ENCODE data around the gene ABCB6.
"Not testable (repeated sequence)": the region's sequence is repeated elsewhere in the genome, so short reads cannot be mapped to it uniquely, and the experiment has no call there.

Gene ABCB6

DNA sequence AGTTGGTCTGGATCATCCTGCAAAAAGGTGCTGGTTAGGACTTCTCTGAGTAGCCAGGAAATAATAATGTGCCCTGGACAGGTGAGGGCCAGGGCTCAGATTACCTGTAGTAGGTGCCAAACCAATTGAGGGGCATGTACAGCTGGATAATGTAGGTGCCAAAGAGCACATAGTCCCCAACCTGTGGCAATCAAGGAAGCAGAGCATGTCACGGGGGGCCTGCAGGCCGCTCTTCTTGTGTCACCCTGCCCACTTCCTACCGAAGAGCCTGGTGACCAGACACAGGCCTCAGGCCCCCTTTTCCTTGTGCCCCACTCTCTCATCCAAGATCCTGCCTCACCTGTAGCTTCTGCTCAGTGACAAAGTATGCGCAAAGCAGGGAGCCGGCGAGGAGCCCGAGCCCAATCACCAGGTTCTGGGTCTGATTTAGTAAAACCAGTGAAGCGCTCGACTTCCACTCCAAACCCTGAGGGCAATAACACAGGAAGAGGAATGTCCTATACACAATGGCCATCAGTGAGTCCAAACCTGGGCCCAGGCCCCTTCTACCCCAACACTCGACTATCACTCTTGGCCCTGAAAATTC is 5.2 kb downstream of the ABCB6 start:
- DNase-seq (ENCODE audit: low spot score): no peak

DNA sequence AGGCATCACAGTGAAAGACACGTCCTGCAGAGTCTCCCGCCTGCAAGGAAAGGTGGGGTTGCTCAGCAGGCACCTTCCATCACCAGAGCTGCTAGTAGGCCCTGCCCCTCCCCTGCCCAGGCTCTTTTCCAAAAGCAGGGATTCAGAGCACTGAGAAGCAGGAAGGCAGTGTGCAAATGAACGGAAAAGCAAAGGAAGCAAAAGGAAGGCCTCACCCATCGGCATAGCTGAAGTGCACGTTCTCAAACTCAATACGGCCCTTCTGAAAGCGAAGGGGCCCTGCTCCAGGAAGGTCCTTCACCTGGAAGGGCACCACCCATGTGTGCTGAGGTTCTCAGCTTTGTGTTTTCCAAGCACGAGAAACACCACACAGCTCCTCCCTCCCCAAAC is 5.7 kb downstream of the ABCB6 start:
- no peak for DNase-seq (ENCODE audit: low spot score)

DNA sequence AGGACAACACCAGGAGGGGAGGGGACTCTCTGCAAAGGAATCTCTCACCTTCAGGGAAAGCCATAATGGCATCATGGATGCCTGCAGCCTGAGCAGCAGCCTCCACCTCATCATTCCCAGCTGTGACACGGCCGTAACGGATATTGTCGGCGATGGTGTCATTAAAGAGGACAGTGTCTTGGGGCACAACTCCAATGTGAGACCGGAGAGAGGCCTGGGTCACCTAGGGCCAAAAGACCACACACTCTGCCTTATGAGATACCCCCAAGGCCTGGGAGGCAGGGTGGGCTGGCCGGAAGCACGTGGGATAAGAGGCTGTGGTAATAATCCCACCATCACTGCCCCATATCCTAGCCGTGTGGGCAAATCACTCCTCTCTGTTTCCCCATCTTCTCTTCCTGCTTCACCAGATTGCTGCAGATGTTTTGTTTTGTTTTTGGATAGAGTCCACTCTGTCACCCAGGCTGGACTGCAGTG is 7.8 kb downstream of the ABCB6 start:
- DNase-seq (ENCODE audit: low spot score): no peak

DNA sequence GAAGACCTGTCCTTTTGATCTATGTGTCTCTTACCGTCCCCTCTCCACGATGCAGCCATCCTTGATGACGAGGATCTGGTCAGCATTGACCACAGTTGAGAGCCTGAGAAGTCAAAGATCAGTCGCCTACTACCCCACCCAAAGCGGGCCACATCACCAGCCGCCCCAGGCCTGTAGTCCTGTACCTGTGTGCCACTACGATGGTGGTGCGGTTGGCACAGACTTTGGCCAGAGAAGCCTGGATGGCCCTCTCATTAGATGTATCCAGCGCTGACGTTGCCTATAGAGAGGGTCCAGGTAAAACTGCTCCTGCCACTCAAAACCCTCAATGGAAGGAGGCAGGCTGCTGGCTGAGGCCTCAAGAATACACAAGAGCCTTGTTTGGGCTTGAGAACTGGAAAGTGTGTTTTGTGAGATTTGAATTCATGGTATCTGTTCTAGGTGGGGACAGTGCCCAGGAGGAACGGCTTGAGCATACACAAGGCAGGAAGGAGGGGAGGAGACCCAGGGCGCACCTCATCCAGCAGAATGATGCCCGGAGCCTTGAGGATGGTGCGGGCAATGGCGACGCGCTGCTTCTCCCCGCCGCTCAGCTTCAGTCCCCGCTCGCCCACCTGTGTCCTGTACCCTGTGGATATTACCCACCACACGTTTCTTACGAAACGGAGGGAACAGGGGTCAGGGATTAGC is 8.4 kb downstream of the ABCB6 start:
- DNase-seq (ENCODE audit: low spot score): no peak

DNA sequence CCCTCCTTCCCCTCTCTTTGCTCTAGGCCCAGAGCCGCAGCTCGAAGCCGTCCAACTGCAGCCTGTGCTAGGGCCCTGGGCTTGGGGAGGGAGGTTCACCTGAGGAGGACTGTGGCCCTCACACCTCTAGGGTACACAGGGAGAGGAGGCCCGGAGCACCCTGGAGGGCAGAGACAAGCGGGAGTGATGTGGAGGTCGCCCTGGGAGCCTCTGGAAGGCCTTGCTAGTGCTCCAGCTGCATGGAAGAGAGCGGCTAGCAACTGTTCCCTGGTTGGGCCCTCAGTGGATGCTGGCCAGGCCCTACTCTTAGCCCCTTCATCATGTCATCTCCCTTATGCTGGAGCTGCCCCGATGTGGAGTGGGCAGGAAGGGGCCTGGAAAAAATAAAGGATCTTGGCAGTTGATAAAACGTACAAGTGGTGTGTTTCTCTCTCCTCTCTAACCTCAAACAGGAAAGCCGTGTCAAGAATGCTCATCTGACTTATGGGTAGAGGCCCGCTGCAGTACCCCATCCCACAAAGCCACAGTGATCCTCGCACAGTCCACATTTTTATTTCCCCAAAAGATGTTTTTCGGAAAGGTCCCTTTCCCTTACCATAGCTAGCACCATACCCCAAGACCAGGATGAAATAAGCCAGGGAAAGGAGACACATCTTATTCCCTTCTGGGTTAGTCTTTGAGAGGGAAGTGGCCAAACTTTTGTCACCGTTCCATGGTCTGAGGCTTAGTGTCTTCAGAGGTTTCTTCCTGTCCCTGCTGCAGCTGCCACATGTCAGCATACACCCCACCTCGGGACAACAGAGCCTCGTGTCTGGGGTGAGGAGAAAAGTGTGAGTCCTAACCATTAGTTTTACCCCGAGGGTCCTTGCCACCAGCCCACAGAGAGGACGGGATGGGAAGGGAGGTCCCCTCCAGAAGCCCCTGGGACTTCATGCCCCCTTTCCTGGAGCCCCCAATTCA is 9.2 kb downstream of the ABCB6 start:
- no peak for DNase-seq (ENCODE audit: low spot score)

DNA sequence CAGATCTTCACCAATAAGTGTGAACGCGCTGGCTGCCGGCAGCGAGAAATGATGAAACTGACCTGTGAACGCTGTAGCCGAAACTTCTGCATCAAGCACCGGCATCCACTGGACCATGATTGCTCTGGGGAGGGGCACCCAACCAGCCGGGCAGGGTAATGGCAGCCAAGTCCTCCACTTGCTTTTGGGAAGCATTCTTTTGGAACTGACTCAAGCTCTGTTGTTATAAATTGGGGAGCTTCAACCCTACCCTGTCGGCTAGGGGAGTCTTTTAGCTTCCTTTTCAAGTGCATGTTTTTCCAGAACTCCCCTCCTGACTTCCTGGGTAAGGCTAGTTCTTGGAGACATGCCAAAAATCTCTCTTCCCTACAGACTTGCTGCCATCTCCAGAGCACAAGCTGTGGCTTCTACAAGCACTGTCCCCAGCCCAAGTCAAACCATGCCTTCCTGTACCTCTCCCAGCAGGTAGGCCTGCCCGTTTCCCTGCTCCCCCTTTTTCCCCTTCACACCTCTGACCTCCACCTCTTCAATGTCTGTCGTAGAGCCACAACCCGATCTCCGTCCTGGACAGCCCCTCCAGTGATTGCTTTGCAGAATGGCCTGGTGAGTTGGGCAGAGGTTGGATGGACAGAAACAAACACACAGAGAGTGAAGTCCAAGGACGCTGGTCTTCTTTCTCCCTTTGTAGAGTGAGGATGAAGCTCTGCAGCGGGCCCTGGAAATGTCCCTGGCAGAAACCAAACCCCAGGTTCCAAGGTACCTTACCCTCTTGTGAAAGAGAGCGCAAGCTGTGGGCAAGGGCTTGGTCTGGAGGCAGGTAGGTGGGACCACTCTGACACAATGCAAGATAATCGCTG is 10.6 kb downstream of the ABCB6 start:
- DNase-seq (ENCODE audit: low spot score): peak; percentile 27

DNA sequence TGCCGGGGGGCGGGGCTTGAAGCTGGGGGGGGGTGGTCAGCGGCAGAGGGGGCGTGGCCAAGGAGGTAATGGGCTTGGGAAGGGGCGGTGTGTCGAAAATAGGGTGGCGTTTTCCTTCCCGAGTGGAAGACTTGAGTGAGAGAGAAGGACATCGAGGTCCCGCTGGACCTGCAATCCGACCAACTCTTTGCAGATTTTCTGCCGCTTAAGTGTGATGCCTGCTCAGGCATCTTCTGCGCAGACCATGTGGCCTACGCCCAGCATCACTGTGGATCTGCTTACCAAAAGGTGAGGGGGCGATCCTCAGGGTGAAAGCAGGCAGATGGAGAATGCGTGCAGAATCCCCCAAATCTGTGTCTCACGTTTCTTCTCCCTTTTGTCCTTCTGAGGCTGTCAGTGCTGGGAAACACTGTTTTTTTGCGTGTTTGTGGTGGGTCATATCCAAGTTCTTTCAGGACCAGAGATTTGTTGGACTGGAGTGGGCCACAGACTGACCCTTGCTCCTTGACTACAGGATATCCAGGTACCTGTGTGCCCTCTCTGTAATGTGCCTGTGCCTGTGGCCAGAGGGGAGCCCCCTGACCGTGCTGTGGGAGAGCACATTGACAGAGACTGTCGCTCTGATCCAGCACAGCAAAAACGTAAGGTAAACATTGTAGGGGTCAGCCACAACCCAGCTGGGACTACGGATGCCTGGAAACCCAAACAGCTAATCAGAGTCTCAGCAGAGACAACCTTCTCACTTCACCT is 11.4 kb downstream of the ABCB6 start:
- no peak for DNase-seq (ENCODE audit: low spot score)

DNA sequence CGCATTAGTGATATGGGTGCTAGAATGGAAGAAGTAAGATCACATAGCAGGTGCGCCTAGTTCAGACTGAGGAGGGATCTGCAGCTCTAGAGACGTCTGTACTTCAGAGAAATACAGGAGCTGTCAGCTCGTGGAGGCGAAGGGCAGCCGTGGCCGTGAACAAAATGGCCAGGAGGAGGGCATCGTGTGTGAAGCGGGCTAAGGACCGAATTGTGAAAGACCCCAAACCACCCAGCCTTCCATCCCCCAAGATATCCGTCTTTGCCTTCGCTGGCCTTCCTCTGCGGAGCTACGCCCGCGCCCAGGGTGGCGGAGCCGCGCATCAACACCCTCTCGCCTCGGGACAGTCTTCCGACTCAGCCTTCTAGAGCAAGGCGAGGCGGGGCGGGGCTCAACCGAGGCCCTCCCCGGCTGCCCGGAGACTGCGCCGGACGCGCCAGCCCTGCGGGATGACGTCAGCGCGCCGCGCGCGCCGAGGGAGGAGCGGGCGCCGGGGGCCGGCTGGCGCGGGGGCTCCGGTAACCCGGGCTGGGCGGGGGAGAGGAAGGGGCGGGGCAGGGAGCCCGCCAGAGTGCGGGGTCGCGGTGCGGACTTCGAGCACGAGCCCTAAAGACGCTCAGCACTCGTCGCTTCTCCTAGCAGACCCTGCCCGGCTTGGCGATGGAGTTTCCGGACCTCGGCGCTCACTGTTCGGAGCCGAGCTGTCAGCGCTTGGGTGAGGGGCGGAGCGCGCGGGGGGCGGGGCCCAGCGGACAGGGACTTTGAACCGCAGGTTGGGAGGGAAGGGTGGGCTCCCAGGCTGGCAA is 12.2 kb downstream of the ABCB6 start, which contains the start of gene ZFAND2B:
Gene ZFAND2B (plus strand): TSS at position 455 of the 806 bp plus-strand sequence. CDS start 206 bp downstream, at position 661.
- peak; percentile 99 for DNase-seq (ENCODE audit: low spot score)

DNA sequence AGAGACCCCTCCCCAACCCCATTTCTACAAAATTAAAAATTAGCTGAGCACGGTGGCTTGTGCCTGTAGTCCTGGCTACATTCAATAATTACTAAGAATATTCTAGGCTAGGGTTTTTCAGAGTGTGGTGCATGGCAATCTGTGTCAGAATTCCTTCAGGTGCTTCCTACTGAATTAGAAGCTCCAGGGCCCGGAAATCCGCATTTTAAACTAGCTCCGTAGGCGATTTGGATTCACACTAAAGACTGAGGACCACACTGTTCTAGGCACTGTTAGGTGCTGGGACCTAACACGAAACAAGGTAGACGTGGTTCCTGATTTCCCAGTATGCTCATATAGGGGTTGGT is 12.8 kb downstream of the ABCB6 start:
- DNase-seq (ENCODE audit: low spot score): no peak

DNA sequence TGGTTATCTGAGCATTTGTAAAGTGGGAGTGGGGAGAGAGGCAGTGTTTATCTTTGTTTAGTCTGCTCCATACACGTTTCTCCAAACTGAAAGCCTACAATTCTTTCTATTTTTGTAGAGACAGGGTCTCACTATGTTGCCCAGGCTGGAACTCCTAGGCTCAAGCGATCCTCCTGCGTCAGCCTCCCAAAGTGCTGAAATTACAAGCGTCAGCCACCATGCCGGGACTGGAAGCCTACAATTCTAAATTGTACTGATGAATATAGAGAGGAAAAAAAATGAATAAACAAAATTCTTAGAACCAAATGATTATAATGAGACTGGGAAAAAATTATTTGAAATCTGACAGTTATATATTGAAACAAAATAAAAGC is 13.6 kb downstream of the ABCB6 start:
- DNase-seq (ENCODE audit: low spot score): no peak

DNA sequence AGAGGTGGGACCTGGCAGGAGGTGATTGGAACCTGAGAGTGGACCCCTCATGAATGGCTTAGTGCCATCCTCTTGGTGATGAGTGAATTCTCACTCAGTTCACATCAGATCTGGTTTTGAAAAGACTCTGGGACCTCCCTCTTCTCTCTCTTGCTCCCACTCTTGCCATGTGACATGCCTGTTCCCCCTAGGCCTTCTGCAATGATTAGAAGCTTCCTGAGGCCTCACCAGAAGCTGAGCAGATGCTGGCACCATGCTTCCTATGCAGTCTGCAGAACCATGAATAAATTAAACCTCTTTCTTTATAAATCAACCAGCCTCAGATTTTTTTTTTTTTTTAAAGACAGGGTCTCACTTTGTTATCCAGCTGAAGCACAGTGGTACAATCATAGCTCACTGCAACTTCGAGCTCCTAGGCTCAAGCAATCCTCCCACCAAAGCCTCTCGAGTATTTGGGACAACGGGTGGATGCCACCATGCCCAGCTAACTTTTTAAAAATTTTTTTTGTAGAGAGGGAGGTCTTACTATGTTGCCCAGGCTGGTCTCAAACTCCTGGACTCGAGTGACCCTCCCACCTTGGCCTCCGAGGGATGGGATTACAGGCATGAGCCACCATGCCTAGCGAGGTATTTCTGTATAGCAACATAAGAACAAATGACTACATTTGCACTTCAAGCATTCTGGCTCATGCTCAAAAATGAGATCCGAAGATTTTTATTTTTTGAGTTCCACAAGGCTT is 14.2 kb downstream of the ABCB6 start:
- no peak for DNase-seq (ENCODE audit: low spot score)

DNA sequence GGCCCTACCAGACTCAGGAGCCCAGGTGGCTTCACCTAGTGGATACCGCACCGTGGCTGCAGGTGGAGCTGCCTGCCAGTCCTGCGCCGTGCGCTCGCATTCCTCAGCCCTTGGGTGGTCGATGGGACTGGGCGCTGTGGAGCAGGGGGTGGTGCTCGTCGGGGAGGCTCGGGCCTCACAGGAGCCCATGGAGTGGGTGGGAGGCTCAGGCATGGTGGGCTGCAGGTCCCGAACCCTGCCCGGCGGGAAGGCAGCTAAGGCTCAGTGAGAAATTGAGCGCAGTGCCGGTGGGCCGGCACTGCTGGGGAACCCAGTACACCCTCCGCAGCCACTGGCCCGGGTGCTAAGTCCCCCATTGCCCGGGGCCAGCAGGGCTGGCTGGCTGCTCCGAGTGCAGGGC is 17.4 kb downstream of the ABCB6 start:
- DNase-seq (ENCODE audit: low spot score): not testable (repeated sequence)

DNA sequence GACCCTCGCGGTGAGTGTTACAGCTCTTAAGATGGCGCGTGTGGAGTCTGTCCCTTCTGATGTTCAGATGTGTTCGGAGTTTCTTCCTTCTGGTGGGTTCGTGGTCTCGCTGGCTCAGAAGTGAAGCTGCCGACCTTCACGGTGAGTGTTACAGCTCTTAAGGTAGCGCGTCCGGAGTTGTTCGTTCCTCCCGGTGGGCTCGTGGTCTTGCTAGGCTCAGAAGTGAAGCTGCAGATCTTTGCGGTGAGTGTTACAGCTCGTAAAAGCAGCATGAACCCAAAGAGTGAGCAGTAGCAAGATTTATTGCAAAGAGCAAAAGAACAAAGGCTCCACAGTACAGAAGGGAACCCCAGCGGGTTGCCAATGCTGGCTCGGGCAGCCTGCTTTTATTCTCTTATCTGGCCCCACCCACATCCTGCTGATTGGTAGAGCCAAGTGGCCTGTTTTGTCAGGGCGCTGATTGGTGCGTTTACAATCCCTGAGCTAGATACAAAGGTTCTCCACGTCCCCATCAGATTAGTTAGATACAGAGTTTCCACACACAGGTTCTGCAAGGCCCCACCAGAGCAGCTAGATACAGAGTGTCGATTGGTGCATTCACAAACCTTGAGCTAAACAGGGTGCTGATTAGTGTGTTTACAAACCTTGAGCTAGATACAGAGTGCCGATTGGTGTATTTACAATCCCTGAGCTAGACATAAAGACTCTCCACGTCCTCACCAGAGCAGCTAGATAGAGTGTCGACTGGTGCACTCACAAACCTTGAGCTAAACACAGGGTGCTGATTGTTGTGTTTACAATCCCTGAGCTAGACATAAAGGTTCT is 18.0 kb downstream of the ABCB6 start:
- DNase-seq (ENCODE audit: low spot score): not testable (repeated sequence)

DNA sequence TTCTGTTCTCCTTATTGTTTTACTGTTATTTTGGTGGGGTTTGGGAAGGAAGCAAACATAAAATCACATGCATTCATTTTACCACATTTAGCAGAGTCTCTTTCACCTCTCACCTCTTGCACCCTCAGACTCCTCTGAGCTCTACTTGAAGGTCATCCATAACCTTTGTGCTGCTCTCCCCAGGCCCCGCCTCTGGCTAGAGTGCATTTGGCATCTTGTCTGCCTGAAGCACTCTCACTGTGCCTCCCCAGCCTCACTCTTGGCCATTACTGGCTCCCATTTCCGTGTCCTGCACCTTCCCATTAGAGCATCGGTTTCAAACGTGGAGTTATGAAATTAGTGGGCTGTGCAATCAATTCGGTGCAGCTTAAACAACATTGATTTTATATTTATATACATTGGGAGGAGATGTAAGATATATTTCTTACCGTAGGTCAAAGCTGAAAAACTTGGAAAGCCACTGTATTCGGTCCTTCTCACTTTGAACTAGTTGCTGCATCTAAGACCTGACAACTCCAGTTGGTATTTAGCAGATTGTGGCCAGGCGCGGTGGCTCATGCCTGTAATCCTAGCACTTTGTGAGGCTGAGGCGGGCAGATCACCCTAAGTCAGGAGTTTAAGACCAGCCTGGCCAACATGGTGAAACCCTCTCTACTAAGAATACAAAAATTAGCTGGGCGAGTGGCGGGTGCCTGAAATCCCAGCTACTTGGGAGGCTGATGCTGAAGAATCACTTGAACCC is 19.1 kb downstream of the ABCB6 start:
- DNase-seq (ENCODE audit: low spot score): no peak

DNA sequence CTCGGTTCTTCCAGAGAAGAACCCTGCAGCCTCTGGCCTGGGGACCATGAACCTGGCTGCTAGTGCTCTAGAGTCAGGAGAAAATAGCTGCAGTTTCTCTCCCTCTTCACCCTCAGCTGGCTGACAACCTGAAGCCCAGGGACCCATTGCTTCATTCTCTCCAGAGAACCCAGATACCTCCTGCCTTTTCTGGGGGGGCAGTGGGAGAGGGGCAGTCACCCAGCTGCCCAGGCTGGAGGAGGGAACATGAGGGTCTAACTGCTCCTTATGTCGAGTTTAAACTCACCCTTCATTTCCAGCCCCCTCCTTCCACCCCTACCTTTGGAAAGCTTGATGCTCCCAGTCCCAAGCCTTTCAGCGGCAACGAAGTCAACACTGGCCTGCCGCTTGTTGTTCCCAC is 19.8 kb downstream of the ABCB6 start:
- no peak for DNase-seq (ENCODE audit: low spot score)

DNA sequence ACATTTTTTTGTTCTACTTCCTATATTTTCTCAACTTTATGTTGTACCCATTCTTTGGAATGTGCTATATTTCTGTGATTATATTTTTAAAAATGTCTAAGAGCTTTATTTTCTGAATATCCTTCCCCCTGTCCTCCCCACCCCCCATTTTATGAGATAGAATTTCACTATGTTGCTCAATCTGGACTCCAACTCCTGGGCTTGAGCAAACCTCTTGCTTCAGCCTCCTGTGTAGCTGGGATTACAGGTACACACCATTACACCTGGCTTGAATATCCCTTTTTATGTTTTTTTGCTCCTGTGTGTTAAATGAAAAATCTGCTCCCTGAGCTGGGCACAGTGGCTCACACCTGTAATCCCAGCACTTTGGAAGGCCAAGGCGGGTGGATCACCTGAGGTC is 21.4 kb downstream of the ABCB6 start:
- DNase-seq (ENCODE audit: low spot score): no peak

DNA sequence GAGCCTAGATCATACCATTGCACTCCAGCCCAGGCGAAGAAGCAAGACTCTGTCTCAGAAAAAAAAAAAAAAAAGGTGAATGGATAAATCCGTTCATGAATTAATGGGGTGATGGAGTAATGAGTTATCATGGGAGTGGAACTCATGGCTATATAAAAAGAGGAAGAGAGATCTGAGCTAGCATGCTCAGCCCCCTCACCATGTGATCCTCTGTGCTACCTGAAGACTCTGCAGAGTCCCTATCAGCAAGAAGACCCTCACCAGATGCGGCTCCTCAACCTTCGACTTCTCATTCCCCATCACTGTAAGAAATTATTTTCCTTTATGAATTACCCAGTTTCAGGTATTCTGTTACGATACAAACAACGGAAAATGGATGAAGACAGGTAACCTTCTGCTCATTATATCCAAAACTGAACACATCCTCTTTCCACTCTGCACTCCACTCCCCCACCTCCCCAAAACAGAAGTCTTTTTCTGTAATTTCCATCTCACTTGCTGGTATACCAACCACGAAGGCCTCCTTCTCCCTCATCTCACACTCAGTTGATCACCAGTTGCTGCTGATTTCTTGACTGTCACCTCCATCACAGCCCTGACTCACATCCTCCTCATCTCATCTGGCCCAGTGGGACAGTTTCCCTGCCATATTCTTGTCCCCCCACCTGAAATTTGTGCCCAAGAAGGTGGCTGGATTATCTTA is 31.9 kb downstream of the ABCB6 start:
- DNase-seq (ENCODE audit: low spot score): no peak

Data from GM03348 (cell line).